ENCODE measurements around the gene LIPM. TPM values are rescaled to one million over a fixed set of nuclear protein-coding genes. Genes with fewer than 3 reads are reported as not detected.

Gene LIPM
- total RNA-seq, 1 donor from 2014 or later = not detected

- Mint-ChIP-seq H3K4me1 (ENCODE audit: unreplicated experiment) (peaks cover 8% of the 10 kb centered on the region), H3K27ac (ENCODE audit: unreplicated experiment) (no peak within 1 kb of the TSS), H3K4me3 (ENCODE audit: unreplicated experiment) (no peak within 1 kb of the TSS), H3K36me3 (ENCODE audit: unreplicated experiment) (no peaks in the 10 kb centered on the region), H3K27me3 (ENCODE audit: unreplicated experiment) (no peaks in the 10 kb centered on the region), H3K9me3 (ENCODE audit: unreplicated experiment) (no peaks in the 10 kb centered on the region)
- no peak for DNase-seq (ENCODE audit: extremely low spot score, unreplicated experiment)
- no peak for TF ChIP-seq CTCF (IDR thresholded peaks at IDR 0.05)
Measured at GRCh38 chr10:88851706-88852105, 49.2 kb downstream of the LIPM start, which contains the start of gene ANKRD22. Gene ANKRD22 (minus strand): TSS chr10:88851844. CDS start chr10:88851607, 237 bp downstream.

GRCh38 chr10:88852327-88852726 is 49.8 kb downstream of the LIPM start:
- no peak for DNase-seq (ENCODE audit: extremely low spot score, unreplicated experiment)
- Mint-ChIP-seq H3K27me3 (ENCODE audit: unreplicated experiment) (no peaks in the 10 kb centered on the region), H3K27ac (ENCODE audit: unreplicated experiment) (no peak overlapping the region), H3K4me3 (ENCODE audit: unreplicated experiment) (no peak overlapping the region), H3K4me1 (ENCODE audit: unreplicated experiment) (peaks cover 8% of the 10 kb centered on the region), H3K36me3 (ENCODE audit: unreplicated experiment) (no peaks in the 10 kb centered on the region), H3K9me3 (ENCODE audit: unreplicated experiment) (no peaks in the 10 kb centered on the region)
- TF ChIP-seq CTCF (IDR thresholded peaks at IDR 0.05) = no peak

- no peaks in the 10 kb centered on the region for H3K36me3 Mint-ChIP-seq (ENCODE audit: unreplicated experiment)
- TF ChIP-seq CTCF (IDR thresholded peaks at IDR 0.05) = no peak
- no peak for DNase-seq (ENCODE audit: extremely low spot score, unreplicated experiment)
- H3K27me3 Mint-ChIP-seq (ENCODE audit: unreplicated experiment) = no peaks in the 10 kb centered on the region
- H3K9me3 Mint-ChIP-seq (ENCODE audit: unreplicated experiment) = no peaks in the 10 kb centered on the region
- no peak overlapping the region for H3K4me3 Mint-ChIP-seq (ENCODE audit: unreplicated experiment)
- H3K27ac Mint-ChIP-seq (ENCODE audit: unreplicated experiment) = no peak overlapping the region
- peaks cover 6% of the 10 kb centered on the region for H3K4me1 Mint-ChIP-seq (ENCODE audit: unreplicated experiment)
Measured at GRCh38 chr10:88853155-88853881, 50.8 kb downstream of the LIPM start.

- no peak overlapping the region for H3K27ac Mint-ChIP-seq (ENCODE audit: unreplicated experiment)
- H3K4me3 Mint-ChIP-seq (ENCODE audit: unreplicated experiment) = no peak overlapping the region
- TF ChIP-seq CTCF (IDR thresholded peaks at IDR 0.05) = no peak
- peaks cover 2% of the 10 kb centered on the region for H3K4me1 Mint-ChIP-seq (ENCODE audit: unreplicated experiment)
- DNase-seq (ENCODE audit: extremely low spot score, unreplicated experiment) = no peak
- H3K36me3 Mint-ChIP-seq (ENCODE audit: unreplicated experiment) = no peaks in the 10 kb centered on the region
- H3K27me3 Mint-ChIP-seq (ENCODE audit: unreplicated experiment) = no peaks in the 10 kb centered on the region
- H3K9me3 Mint-ChIP-seq (ENCODE audit: unreplicated experiment) = no peaks in the 10 kb centered on the region
Measured at GRCh38 chr10:88854684-88855083, 52.2 kb downstream of the LIPM start.

GRCh38 chr10:88857831-88858230 is 55.3 kb downstream of the LIPM start:
- no peak for DNase-seq (ENCODE audit: extremely low spot score, unreplicated experiment)
- Mint-ChIP-seq H3K4me1 (ENCODE audit: unreplicated experiment) (no peaks in the 10 kb centered on the region), H3K4me3 (ENCODE audit: unreplicated experiment) (no peak overlapping the region), H3K9me3 (ENCODE audit: unreplicated experiment) (no peaks in the 10 kb centered on the region), H3K27me3 (ENCODE audit: unreplicated experiment) (peaks cover 14% of the 10 kb centered on the region), H3K36me3 (ENCODE audit: unreplicated experiment) (no peaks in the 10 kb centered on the region), H3K27ac (ENCODE audit: unreplicated experiment) (no peak overlapping the region)
- TF ChIP-seq CTCF (IDR thresholded peaks at IDR 0.05) = no peak

All from osteocyte (in vitro differentiated cells).